ENCODE measurements around the gene CTBP2.

- TF ChIP-seq POLR2A (IDR thresholded peaks at IDR 0.05) (no peak), CTCF (IDR thresholded peaks at IDR 0.05) (no peak), EP300 (IDR thresholded peaks at IDR 0.05) (no peak), POLR2AphosphoS5 (IDR thresholded peaks at IDR 0.05) (no peak)
Observed at GRCh38 chr10:124993345-124993708, 167.0 kb downstream of the CTBP2 start.

Measured in stomach (tissue), 4 donors.